Measurements from ENCODE around the gene KIF26A. TPM values are rescaled to one million over a fixed set of nuclear protein-coding genes. Genes with fewer than 3 reads are reported as not detected.

KIF26A gene
- total RNA-seq, 1 donor from 2014 or later: 1.4 TPM

GRCh38 chr14:104195878-104196277, 57.5 kb downstream of the KIF26A start:
- Histone ChIP-seq H3K27me3 (ENCODE audit: insufficient read depth, low read length) (no peaks in the 10 kb centered on the region), H3K4me2 (ENCODE audit: low read length) (no peak overlapping the region), H2AFZ (ENCODE audit: low read depth, low read length) (no peak overlapping the region), H3K79me2 (ENCODE audit: insufficient read depth, low read length) (no peaks in the 10 kb centered on the region), H3K4me3 (ENCODE audit: insufficient read depth, low read depth, low read length) (no peak overlapping the region), H3K9ac (ENCODE audit: low read length) (no peak overlapping the region), H3K27ac (ENCODE audit: low read depth, low read length) (no peak overlapping the region), H4K20me1 (ENCODE audit: insufficient read depth, low read length) (no peaks in the 10 kb centered on the region), H3K36me3 (ENCODE audit: insufficient read depth, low read length) (no peaks in the 10 kb centered on the region), H3K4me1 (ENCODE audit: insufficient read depth, low read length) (no peaks in the 10 kb centered on the region), H3K9me3 (ENCODE audit: insufficient read depth, low read depth, low read length) (no peaks in the 10 kb centered on the region)
- FAIRE-seq (no peak), DNase-seq (ENCODE audit: low read depth) (no peak)
- Mint-ChIP-seq H3K27me3 (ENCODE audit: low read depth, unreplicated experiment) (peaks cover 32% of the 10 kb centered on the region), H3K4me3 (ENCODE audit: unreplicated experiment) (no peak overlapping the region), H3K4me1 (ENCODE audit: low read depth, unreplicated experiment) (no peaks in the 10 kb centered on the region), H3K9me3 (ENCODE audit: unreplicated experiment) (no peaks in the 10 kb centered on the region), H3K36me3 (ENCODE audit: low read depth, unreplicated experiment) (peaks cover 4% of the 10 kb centered on the region), H3K27ac (ENCODE audit: unreplicated experiment) (no peak overlapping the region)
- TF ChIP-seq EZH2 (IDR thresholded peaks at IDR 0.05; ENCODE audit: insufficient read depth, low read length) (no peak), CTCF (IDR thresholded peaks at IDR 0.05; ENCODE audit: insufficient read depth, low read depth, low read length) (no peak)

- no peaks in the 10 kb centered on the region for H3K27me3 ChIP-seq (ENCODE audit: insufficient read depth, low read length)
- H3K9ac ChIP-seq (ENCODE audit: low read length): no peak overlapping the region
- peaks cover 26% of the 10 kb centered on the region for H3K27me3 Mint-ChIP-seq (ENCODE audit: low read depth, unreplicated experiment)
- TF ChIP-seq CTCF (IDR thresholded peaks at IDR 0.05; ENCODE audit: insufficient read depth, low read depth, low read length) (no peak), EZH2 (IDR thresholded peaks at IDR 0.05; ENCODE audit: insufficient read depth, low read length) (no peak)
- H3K4me2 ChIP-seq (ENCODE audit: low read length): no peak overlapping the region
- H3K4me3 Mint-ChIP-seq (ENCODE audit: unreplicated experiment): no peak overlapping the region
- H3K4me3 ChIP-seq (ENCODE audit: insufficient read depth, low read depth, low read length): no peak overlapping the region
- no peaks in the 10 kb centered on the region for H3K9me3 Mint-ChIP-seq (ENCODE audit: unreplicated experiment)
- FAIRE-seq (no peak), DNase-seq (ENCODE audit: low read depth) (no peak)
- peak overlapping the region; percentile 34 for H3K27ac Mint-ChIP-seq (ENCODE audit: unreplicated experiment)
- no peaks in the 10 kb centered on the region for H3K4me1 Mint-ChIP-seq (ENCODE audit: low read depth, unreplicated experiment)
- H3K9me3 ChIP-seq (ENCODE audit: insufficient read depth, low read depth, low read length): no peaks in the 10 kb centered on the region
- no peaks in the 10 kb centered on the region for H4K20me1 ChIP-seq (ENCODE audit: insufficient read depth, low read length)
- no peaks in the 10 kb centered on the region for H3K79me2 ChIP-seq (ENCODE audit: insufficient read depth, low read length)
- H3K27ac ChIP-seq (ENCODE audit: low read depth, low read length): no peak overlapping the region
- no peaks in the 10 kb centered on the region for H3K36me3 ChIP-seq (ENCODE audit: insufficient read depth, low read length)
- peaks cover 4% of the 10 kb centered on the region for H3K36me3 Mint-ChIP-seq (ENCODE audit: low read depth, unreplicated experiment)
- no peaks in the 10 kb centered on the region for H3K4me1 ChIP-seq (ENCODE audit: insufficient read depth, low read length)
- no peak overlapping the region for H2AFZ ChIP-seq (ENCODE audit: low read depth, low read length)
Observed at GRCh38 chr14:104196461-104197140, 58.2 kb downstream of the KIF26A start.

Measured in astrocyte (in vitro differentiated cells and primary cell).